Stimulated activated CD4-positive, alpha-beta T cell treated with anti-CD3 and anti-CD28 coated beads, TNF-alpha, amount 100 ng/mL, for 24 hours (primary cell): ENCODE measurements around the gene MMP24.
"Not testable (repeated sequence)": the region's sequence is repeated elsewhere in the genome, so short reads cannot be mapped to it uniquely, and the experiment has no call there.

Experiments used
- DNase-seq, 3 experiments: peaks; one replicate each; pipeline ENCODE4 v3.0.0-alpha.2; 2020; ENCODE audit warnings: low read depth in 3 of 3

MMP24 gene

DNA sequence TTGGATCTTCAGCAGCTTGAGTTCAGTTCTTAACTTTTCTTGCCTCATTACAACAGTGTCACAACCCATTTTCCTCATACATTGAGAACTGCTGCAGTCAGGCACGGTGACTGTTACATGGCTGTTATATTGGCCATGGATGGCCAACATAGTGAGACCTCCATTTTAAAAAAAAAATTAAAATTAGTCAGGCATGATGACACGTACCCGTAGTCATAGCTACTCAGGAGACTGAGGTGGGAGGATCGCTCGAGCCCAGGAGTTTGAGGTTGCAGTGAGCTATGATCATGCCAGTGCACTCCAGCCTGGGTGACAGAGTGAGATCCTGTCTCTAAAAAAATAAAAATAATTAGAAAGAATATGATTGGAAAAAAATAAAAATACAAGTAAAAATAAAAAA, 9.9 kb upstream of the MMP24 start:
- no peak for DNase-seq

DNA sequence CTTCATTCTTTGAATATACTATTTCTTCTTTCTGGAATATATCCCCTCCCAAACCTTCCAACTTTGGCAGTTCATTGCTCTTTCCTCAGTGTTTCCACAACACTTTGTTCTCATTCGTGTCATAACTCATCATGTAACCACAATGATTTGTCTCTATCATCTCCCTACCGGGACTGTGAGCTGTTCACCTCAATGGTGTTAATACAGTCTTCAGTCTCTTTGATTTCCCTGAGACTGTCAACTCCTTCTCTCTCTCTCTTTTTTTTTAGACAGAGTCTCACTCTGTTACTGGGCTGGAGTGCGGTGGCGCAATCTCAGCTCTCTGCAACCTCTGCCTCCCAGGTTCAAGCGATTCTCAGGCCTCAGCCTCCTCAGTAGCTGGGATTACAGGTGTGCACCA, 2.5 kb upstream of the MMP24 start:
- DNase-seq: no peak

DNA sequence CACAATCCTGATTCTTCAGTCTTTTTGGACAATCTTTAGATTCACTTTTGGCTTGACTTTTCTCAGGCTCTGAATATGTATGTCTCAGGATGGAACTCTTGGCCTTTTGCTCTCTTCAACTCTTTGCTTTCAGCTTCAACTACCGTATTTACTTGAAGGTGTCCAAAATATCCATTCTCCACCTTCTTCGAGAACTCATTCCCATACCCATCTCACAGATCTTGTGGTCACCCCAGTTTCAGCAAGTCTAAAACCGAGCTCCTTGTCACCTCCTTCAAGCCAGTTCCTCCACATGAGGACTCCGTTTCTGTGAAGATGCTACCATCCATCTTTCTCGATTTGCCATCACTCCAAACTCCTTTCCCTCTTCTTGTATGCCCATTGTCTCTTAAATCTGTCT, 2.0 kb upstream of the MMP24 start:
- no peak for DNase-seq

DNA sequence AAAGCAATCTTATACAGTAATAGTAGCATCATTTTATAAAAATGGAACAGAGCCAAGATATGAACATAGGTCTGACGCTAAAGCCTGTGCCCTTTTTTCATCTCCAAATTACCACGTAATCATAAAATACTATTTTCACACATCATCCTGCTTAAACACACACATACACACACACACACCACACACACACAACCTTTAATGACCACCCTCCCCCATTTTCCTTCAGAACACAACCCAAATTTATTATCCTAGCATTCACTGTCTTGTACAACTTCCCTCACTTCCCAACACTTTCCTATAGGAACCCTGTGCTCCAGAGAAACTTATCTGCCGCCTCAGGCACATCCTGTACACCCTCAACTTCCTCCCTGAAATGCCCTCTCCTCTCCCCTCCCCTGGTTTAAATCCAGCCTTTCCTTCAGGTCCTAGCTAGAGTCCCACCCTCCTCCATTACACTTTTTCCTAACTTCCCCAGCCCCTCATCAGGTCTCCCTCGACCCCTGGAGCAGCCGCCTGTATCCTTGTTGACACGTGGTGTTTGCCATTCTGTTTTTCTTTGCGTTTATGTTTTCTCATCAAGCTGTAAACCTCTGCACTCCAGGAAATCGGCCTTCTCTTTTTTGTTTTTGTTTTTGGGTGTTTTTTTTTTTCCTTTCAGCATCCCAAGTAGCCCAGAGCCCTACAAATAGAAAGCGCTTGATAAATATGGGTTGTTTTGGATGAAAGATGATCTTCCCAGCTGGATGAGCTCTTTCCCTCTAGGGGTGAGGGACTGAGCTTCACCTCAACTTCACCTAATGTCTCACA, 968 bp upstream of the MMP24 start:
- no peak for DNase-seq

DNA sequence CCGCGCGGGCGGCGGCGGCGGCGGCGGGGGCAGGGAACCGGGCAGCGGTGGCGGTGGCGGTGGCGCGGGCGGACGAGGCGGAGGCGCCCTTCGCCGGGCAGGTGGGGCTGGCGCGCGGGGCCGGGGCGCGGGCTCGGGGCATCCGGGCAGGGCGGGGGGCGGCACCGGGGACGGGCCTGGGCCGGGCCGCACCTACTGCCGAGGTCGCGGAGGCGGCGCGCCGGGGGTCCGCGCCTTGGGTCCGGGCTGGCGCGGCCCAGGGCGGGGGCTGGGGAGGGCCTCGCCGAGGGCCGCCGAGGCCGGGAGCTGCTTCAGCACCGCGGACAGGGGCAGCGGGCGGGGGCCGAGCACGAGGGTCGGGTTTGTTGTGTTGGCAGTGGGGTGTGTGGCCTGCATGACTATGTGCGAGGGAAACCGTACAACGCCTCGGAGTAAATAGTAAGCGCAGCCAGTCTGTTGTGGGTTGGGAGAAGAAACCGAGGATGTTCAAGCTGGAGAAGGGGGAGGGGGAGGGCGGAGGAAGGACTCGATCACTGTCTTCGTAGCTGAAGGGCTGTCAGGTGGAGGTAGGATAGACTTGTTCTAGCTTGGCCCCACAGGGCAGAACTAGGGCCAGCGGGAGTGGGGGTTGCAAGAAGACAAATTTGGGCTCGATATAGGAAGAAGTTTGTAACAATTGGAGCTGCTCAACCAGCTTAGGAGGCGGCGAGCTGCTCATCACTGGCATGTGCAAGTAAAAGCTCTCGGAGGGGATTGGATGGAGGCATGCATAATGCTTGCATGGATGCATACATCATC, 593 bp downstream of the MMP24 start:
- DNase-seq: peak; percentile 2 to 50 (median 3)

DNA sequence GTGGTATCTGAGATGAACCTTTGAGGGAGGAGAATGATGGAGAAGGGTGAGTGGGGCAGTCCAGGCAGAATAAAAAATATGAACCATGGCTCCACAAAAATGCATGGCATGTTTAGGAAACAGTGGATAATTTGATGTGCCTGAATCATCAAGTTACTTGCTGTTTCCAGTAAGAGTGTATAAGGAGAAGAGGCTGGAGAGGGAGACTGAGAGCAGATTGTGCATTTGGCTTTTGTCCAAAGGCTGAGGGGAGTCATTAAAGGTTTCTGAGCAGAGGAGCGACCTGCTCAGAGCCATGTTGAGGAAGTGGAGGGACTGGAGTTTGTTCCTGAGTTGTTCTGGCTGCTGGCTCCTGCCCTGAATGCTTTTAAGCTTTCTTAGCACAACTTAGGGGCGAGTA, 6.1 kb downstream of the MMP24 start:
- no peak for DNase-seq

DNA sequence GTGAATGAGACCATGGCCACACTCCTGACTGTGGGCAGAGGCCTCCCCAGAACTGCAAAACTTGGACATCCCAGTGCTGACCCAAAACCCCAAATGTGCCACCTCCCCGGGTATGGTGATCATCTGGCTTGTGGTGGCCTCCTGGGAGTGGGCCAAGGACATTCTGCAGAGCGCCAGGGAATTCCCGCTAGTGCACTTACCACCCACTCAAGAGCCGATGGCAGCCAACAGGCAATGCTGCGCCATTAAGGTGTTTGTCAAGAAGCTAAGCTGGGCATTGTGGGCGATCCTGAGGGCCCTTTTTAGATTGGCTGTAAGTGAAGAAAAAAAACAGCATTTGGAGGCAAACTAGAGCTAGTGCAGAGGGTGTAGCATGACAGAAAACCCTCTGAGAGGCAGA, 9.4 kb downstream of the MMP24 start:
- no peak for DNase-seq

DNA sequence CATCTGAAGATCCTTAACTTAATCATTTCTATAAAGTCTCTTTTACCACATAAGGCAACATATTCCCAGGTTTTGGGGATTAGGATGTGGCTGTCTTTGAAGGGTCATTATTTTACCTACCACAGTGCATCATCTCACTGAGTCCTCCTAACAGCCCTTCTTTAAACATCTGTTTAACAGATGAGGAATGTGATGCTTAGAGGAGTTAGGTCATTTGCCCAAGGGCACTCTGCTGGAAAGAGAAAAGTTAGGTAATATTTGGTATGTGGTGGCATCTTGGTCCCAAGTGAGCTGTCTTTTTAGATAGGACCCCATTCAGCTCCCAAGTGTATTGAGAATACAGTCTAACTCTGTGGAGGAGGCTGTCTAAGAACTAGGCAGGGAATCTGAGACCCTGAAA, 11.0 kb downstream of the MMP24 start:
- DNase-seq: no peak

DNA sequence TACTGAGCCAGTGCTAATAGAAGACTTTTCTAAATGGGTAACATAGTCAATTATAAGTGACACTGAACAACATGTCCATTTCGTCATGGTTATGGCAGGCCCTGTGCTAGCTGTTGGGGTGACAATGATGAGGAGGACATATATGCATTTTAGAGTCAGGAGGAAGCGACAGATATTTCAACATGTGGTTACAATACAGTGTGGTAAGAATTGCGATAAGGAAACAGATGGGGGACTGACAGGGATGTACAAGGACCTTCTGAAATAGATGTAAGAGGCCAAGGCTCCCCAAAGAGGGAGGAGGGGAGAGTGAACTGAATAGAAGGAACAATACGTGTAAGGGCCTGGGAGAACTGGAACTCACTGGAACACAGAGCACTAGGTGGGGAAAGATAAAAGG, 11.7 kb downstream of the MMP24 start:
- no peak for DNase-seq

DNA sequence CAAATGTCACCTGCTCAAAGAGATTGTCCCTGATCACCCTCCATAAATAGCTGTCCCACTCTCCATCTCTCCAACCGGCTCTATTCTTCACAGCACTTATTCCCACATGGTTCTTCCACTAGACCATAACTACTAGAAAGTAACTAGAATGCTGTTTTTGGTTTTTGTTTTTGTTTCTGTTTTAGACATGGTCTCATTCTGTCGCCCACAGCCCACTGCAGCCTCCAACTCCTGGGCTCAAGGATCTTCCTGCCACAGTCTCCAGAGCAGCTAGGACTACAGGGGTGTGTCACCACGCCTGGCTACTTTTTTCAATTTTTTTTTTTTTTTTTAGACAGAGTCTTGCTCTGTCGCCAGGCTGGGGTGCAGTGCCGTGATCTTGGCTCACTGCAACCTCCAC, 12.2 kb downstream of the MMP24 start:
- DNase-seq: no peak

DNA sequence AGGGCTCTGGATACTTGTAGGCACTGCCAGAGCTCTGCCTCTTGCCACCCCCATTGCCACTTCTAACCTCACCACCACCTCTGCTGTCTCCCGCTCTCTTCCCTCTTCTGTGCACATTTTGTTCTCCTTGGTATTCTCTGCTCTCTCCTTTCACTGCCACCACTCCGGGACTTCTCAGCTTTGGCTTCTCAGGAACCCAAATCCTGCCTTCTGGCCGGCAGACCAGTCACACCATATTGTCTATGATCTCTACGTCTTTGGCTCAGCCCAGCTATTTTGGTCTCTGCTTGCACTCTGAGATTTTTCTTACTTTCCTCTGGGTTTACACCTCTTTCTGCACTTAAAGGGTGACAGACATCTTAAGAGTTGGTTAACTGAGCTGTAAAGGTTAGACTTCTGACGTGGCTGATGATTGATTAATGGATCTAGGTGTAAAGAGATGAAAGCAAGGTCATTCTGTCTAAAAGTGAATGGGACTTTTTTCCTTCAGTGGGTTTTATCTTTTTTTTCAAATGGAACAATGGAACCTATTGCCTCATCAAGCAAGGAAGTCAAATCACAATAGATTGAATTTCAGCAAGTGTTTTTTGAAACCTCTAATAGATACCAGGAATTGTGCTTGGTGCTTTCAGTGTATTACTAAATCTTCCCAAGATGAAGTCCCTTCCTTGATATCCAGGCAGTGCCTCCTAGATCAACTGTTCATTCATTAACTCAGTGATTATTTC, 13.8 kb downstream of the MMP24 start:
- no peak for DNase-seq

DNA sequence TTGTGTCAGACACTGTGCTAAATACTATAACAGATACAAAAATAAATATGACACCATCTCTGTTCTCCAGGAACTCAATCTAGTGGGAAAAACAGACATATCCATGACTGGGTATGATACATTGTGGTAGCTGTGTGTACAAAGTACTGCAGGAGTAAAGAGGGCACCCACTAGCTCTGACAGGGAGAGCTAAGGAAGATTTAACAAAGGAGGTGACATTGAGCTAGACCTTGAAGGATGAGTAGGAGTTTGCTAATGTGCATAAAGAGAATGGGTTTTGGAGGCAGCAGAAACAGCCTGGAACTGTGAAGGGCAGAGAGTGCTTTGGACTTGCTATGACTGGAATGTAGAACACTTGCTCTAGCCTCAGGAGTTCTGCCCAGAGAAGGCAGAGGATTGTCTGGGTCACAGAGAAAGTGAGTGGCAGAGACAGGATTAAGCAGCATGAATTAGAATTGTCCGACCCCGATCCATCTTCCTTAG, 14.4 kb downstream of the MMP24 start:
- DNase-seq: no peak

DNA sequence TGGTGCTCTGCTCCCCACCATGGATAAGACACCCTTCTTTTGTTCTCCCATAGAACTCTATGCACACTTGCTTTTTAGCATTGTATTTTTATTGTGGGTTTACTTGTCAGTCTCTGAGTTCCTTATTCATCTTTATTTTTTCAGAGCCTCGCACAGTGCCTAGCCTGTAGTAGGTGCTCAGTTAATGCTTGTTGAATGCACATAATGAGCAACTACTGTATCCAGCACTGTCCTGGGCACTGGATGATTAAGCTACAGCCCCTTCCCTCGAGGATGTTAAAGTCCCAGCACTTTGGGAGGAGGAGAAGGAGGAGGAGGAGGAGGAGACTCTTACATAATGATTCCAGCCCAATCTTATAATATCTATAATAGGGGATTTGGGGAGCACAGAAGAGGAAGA, 16.8 kb downstream of the MMP24 start:
- DNase-seq: no peak

DNA sequence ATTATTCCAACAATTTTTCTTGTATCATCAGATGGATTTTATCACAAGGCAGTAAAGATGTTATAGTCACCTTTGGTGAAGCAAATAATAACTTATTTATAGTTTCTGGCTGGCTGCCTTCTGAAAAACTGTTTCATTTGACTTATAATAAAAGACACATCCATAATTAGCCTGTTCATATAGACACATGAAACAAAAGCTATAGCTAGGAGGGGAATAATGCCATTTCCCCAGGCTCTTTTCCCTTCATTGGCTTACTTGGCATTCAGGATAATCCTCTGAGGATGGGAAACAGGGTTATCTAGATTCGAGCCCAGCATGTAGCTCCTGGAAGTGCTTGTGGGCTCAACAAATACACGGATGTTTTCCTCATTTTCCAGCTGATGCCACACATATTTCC, 17.5 kb downstream of the MMP24 start:
- DNase-seq: no peak

DNA sequence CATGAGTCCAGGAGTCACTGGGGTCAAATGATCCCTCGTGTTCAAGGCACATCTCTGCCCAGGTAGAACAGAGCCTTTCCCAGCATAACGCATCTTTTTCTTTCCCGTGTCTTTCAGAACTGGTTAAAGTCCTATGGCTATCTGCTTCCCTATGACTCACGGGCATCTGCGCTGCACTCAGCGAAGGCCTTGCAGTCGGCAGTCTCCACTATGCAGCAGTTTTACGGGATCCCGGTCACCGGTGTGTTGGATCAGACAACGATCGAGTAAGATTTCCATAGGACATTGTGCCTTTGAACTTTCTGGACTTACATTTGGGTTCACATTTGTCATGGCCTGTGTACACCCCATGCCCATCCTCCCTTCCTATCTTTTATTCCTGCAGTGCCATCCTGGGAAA, 20.2 kb downstream of the MMP24 start:
- no peak for DNase-seq

DNA sequence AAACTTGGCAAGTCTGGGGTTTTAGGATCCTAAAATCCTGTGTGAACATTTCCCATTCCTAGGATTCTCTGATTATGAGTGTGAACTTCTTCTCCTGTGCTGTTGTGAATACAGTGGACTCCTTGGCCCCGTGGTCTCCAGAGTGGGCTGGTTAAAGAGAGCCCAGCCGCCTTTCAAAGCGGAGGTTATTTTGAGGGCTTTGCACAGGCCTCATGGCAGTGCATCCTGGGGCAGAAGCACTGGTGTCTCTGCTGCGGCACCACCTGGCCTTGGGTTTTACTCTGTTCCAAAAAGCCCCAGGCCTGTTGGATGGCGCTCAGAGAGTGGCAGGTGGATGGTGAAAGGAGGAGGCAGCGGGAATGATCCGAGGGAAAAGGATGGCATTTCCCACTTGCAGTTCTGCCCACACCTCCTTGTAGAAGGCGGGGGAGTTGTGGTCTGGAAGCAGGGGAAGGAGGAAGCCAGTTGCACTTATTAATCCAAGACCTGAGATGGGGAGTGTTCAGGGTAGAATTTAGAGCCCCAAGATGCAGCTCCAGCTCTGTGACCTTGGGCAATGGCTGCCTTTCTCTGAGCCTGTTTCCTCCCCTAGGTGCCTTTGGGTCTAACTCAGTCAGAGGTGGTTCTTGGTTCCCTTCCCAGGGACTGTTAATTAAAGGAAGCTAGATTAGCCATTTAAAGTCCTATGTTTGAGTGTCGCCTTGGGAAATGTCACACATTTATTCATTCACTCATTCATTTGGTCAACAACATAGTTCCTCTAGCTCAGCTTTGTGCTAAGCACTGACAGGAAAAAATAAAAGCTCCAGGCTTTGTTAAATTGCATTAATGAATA, 22.4 kb downstream of the MMP24 start:
- DNase-seq: no peak

DNA sequence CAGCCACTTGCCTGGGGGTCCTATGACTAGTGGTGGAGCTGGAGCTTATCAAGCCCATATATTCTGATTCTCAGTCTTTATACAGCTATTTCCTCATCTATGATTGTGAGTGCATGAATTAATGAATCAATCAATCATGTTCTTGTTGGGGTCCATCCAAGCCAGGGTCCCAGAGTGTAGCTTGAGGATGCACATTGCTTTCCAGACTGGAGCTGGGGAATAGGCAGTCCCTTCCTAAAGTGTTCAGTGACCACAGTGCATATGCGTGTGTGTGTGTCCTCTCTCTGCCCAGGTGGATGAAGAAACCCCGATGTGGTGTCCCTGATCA, 25.1 kb downstream of the MMP24 start:
- DNase-seq: no peak

DNA sequence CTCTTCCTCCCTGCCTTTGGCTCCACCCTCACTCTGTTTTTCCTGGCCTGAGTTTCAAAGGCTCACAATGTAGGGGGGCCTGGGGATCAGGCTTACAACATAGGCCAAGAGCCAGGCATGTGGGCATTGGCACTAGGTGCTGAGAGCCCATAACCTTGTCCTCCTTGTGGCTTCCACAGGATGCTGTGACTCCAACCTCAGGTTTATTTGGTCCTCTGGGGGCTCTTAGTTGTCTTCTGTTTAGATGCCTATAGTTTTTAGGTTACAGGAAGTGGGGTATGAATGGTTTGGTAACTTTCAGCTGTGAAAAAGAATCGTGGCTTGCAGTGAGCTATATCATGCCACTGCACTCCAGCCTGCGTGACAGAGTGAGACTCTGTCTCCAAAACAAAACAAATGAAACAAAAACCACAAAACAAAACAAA, 25.6 kb downstream of the MMP24 start:
- no peak for DNase-seq

DNA sequence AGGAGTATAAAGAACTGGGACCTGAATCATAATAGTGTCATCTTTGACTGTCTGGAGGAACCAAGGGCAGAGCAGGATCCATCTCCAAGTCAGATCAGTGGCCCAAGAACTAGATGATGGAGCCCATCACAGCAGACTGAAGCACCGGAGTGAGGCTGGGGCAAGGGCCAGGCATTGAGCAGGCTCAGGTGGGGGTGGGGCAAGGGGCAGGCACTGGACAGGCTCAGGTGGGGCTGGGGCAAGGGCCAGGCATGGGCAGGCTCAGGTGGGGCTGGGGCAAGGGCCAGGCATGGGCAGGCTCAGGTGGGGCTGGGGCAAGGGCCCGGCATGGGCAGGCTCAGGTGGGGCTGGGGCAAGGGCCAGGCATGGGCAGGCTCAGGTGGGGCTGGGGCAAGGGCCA, 26.1 kb downstream of the MMP24 start:
- DNase-seq: not testable (repeated sequence)

DNA sequence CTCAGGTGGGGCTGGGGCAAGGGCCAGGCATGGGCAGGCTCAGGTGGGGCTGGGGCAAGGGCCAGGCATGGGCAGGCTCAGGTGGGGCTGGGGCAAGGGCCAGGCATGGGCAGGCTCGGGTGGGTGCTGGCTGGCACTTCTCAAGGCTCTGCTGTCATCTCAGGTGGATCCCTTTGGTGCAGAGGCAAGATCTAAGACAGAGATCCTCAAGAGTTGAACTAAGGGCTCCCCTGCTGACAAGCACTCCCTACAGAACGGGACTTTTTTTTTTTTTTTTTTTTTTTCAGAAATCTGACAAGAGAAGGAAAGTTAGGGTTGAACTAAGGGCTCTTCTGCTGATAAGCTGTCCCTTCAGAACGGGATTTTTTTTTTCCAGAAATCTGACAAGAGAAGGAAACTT, 26.5 kb downstream of the MMP24 start:
- no peak for DNase-seq

DNA sequence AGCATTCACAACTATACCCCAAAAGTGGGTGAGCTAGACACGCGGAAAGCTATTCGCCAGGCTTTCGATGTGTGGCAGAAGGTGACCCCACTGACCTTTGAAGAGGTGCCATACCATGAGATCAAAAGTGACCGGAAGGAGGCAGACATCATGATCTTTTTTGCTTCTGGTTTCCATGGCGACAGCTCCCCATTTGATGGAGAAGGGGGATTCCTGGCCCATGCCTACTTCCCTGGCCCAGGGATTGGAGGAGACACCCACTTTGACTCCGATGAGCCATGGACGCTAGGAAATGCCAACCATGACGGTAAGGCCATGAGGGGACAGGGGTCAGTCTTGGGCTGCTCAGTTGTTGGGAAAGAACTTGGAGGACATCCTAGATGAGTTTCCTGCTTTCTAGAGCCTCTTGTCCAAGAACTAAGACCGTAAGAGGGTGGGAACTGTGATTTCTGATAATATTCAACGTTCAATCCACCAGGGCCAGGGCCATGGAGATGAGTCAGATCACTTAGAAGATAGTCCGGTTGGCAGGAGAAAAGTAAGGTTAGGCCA, 28.0 kb downstream of the MMP24 start:
- no peak for DNase-seq
